ENCODE data around the gene GNGT1. TPM values are rescaled to one million over a fixed set of nuclear protein-coding genes. Genes with fewer than 3 reads are reported as not detected.
"Not testable (repeated sequence)": the region's sequence is repeated elsewhere in the genome, so short reads cannot be mapped to it uniquely, and the experiment has no call there.

Gene GNGT1
- total RNA-seq, 1 donor: not detected

DNA sequence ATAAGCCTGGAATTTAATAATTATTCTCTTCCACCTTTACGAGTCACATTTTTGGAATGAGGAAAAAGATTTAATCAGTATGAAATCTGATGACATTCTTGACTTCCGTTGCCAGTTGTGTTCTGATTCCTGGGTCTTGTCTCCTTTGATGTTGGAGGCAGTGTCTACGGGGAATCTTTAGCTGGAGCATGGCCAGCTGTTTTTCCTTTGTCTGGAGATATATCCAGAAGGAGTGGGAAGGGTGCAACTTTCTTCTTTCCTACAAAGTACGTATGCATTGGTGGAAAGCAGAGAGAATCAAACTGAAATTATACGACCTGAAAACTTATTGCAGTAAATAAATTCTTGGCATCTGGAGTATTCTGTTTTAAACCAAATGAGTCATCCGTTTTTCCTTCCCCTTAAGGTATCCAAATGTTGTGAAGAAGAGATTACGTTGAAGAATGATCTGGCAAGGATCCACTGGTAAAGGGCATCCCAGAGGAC, 8.3 kb downstream of the GNGT1 start:
- TF ChIP-seq, protein P1, sequence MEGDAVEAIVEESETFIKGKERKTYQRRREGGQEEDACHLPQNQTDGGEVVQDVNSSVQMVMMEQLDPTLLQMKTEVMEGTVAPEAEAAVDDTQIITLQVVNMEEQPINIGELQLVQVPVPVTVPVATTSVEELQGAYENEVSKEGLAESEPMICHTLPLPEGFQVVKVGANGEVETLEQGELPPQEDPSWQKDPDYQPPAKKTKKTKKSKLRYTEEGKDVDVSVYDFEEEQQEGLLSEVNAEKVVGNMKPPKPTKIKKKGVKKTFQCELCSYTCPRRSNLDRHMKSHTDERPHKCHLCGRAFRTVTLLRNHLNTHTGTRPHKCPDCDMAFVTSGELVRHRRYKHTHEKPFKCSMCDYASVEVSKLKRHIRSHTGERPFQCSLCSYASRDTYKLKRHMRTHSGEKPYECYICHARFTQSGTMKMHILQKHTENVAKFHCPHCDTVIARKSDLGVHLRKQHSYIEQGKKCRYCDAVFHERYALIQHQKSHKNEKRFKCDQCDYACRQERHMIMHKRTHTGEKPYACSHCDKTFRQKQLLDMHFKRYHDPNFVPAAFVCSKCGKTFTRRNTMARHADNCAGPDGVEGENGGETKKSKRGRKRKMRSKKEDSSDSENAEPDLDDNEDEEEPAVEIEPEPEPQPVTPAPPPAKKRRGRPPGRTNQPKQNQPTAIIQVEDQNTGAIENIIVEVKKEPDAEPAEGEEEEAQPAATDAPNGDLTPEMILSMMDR (IDR thresholded peaks at IDR 0.05; ENCODE audit: insufficient read depth, low read depth, low read length): no peak
- peak; percentile 87 for DNase-seq (ENCODE audit: low read depth)
- no peak overlapping the region for H3K4me3 ChIP-seq (ENCODE audit: low read depth, low read length)

DNA sequence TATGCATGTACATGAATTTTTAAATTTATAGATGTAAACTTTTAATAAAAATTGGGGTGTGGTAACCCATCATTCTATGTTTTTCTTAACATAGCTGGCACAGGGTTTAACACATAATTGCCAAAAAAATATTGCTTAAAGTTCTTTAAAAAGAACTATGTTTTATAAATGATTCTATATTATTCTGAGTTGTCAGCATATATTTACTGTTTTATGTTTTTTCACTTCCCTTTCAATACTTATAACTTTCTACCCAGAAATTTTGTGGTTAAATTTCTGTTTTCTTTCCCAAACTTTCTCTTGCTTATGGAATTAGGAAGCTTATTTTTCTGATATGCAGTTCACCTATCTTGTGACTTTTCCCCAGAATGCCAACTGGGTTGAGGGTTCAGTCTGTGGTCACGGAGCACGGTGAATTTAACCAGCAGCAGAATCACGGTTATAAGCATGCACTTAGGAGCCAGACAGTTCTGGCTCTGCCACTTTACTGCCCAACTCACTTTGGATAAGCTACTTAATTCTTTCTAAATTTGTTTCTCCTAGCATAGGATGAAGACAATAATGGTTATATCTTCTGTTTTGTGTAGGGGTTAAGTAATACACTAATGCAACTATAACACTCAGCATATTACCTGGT, 9.0 kb downstream of the GNGT1 start:
- H3K4me3 ChIP-seq (ENCODE audit: low read depth, low read length); DNase-seq (ENCODE audit: low read depth): not testable (repeated sequence)

DNA sequence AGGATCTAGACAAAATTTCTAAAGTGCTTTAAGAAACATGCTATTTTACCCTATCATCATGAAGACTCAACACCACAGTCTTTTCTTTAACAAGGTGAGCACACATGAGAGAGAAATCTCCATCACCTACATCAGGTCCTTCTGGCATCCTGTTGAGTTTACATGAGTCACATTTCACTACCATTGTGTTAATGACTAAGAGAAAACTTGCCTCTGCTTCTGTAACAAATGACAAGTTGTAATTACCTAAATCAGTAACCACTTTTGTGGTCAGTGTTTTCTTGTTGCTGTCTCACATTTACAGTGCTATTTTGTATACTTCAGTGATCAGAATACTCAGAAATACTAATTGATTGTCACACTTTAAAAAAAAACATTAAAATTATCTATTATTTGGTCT, 9.5 kb downstream of the GNGT1 start:
- DNase-seq (ENCODE audit: low read depth); H3K4me3 ChIP-seq (ENCODE audit: low read depth, low read length): not testable (repeated sequence)

DNA sequence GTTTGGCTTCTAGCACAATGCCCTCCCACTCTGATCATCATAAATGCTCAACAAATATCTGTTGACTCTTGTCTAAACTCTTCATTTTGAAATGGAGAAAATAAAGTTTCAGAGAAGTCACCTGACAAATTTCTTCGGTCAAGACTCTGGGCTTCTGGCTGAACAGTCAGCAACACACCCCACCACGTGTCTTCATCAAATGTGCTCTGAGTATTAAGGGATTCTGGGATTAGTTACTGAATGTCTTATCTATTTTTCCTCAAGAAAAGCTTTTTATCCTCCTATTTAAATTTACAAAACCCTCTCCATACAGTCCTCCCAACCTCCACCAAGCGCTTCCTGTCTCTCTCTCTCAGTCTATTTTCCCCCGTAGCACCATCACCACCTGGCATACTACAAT, 9.9 kb downstream of the GNGT1 start:
- peak; percentile 21 for DNase-seq (ENCODE audit: low read depth)
- H3K4me3 ChIP-seq (ENCODE audit: low read depth, low read length): not testable (repeated sequence)

DNA sequence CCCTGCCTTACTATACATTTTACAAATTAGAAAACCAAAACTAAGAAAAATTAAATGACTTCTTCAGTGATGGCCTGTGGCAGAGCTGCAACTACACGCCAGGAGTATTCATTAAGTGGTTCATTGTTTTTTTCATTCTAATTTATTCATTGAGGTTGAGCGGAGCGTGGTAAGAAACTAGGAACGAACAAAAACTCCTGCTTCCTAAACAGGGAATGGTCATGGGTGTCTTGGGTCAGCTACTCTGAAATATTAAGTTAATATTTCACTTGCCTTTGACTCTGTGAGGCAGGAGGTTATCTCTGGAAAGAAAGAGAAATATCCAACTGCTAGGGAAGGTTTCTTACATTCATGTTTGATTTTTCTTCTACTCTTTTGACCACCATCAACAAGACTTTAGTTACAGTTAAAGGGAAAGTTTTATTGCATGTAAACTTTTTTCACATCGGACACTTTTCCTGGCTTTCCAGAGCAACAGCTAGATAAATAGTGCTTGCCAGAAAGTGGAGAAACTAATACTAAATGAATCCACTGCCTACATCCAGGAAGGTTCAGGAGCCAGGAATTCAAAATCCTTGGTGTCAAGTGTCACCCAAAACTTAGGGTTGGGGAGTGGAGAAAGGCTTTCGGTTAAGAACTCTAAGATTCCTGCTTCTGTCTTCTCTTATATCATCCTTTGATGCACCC, 14.3 kb downstream of the GNGT1 start:
- TF ChIP-seq, protein P1 (IDR thresholded peaks at IDR 0.05; ENCODE audit: insufficient read depth, low read depth, low read length): no peak
- peak overlapping the region; percentile 86 for H3K4me3 ChIP-seq (ENCODE audit: low read depth, low read length)
- DNase-seq (ENCODE audit: low read depth): peak; percentile 45

DNA sequence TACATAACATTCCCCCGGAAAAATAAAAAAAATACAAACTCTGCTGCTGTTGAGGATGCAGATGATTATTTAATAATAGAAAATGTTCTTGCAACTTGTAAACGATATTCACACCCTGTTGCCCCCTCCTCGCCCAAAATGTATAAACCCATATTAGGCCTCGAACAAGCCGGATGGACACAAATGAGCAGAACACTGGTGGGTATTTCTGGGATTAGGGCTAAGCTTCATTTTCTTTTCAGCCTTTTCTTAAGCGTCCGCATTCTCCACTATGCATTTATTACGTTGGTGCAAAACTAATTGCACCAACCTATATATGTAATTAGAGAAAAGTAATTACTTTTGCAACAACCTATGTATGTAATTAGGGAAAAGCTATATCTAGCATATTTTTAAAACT, 14.8 kb downstream of the GNGT1 start:
- H3K4me3 ChIP-seq (ENCODE audit: low read depth, low read length): peak overlapping the region; percentile 86
- no peak for DNase-seq (ENCODE audit: low read depth)
- TF ChIP-seq, protein P1 (IDR thresholded peaks at IDR 0.05; ENCODE audit: insufficient read depth, low read depth, low read length): no peak

DNA sequence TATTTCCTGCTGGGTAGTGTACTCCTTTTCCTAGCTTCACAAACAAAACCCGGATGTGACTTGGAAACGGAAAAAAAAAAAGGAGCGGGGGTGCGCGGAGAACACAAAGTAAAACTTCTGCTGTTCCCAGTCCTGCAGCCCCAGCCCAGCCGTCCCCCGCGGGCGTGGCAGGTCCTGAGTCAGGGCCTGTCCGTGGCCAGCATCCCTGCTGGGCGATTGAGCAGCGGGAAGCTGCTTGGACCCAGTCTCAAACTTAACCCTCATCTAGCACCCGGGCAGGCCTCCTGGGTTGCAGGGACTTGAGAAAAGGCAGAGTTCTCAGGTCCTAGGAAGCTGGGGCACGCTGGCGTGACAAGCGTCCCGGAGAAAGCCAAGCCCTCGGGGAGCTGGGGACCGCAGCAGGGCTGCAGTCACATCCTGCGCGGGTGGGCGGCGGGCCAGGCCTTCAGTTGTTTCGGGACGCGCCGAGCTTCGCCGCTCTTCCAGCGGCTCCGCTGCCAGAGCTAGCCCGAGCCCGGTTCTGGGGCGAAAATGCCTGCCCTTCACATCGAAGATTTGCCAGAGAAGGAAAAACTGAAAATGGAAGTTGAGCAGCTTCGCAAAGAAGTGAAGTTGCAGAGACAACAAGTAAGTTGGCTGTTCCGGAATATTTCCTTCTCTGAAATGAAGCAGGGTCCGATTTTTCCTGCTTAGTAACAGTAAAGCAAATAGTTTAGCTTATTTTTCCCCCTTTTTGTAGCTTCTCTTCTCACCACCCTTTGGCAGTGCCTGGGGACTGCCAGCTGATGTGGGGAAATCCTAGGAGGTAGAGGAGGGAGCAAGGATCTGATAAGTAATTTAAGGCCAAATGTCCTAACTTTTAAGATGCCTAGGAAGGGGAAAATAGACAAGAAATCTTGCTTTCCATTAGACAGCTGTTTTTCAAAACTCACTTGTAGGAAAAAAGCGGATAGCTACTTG, 15.5 kb downstream of the GNGT1 start, which contains the start of gene GNG11:
TSS of gene GNG11 (plus strand) at position 129 of the 960 bp plus-strand sequence. CDS start at position 532, 403 bp downstream.
- H3K4me3 ChIP-seq (ENCODE audit: low read depth, low read length): peak within 1 kb of the TSS; percentile 86
- TF ChIP-seq, protein P1 (IDR thresholded peaks at IDR 0.05; ENCODE audit: insufficient read depth, low read depth, low read length): no peak
- peak; percentile 81 for DNase-seq (ENCODE audit: low read depth)

DNA sequence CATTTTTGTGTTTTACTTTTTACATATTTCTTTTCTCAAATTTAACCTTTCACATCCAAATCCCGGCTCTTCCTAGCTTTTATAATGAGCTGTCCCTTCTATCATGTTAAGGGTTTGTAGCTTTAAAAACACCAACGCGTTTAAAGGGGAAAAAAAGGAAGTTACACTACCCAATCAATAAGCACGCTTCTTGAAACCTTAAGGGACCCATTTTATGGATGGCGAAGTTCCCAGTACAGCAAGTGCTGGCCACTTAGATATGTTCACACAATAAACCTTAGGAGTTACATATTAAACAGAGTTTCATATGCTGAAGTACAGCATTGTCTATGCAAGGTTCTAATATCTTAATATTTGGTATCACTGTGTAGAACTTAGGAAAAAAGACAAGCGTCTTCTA, 16.9 kb downstream of the GNGT1 start:
- TF ChIP-seq, protein P1 (IDR thresholded peaks at IDR 0.05; ENCODE audit: insufficient read depth, low read depth, low read length): no peak
- DNase-seq (ENCODE audit: low read depth): peak; percentile 39
- peak overlapping the region; percentile 86 for H3K4me3 ChIP-seq (ENCODE audit: low read depth, low read length)
